Measurements from ENCODE around the gene FAM3A. TPM values are rescaled to one million over a fixed set of nuclear protein-coding genes. Genes with fewer than 3 reads are reported as not detected.

FAM3A gene
- total RNA-seq, 2 donors from 2014 or later: 23.6 to 24.3 TPM

DNA sequence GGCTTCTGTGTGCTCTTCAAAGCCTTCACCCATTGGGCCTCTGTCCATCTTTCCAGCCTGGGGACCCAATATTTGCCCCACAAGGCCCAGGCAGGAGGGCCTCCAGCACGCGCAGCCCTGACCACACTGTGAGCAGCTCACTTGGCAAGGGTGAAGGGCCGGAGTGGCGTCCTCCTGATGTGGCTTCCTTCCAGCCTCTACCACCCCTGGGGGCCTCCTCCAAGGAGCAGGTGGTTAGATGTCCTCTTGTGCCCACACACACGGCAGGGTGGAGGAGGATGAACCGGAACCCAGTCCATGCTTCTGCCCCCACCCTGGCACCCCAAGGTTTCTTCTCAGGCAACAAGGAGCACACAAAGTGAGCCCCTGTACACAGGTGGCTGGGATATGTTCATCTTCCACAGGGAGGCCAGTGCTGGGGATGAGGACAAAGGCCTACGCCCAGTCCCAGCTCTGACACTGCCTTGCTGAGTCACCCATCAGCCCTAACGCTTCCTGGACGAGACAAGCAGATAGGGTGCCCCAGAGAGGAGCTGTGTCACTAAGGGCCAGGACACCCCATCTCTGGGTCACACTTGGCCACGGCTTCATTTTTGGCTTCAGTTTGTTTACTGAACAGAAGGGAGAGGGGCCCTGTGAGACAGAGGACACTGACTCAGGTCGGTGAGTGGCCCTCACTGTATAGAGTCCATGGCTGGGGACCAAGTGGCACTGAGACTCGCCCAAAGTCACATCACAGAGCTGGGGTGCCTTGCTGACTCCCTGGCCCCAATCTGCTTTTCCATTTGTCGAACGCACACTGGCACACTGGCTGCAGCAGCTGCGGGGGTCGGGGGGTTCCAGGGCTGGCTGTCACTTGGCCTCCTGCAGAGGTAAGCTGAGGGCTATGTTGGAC is 31.5 kb downstream of the FAM3A start:
- Histone ChIP-seq H3K27me3 (ENCODE audit: control insufficient read depth, insufficient read depth, low read length, poor library complexity, severe bottlenecking) (no peaks in the 10 kb centered on the region), H3K36me3 (ENCODE audit: control insufficient read depth, insufficient read depth, low read length) (peaks cover 4% of the 10 kb centered on the region), H3K9me3 (ENCODE audit: control insufficient read depth, low read length) (no peaks in the 10 kb centered on the region), H3K4me3 (ENCODE audit: low read length) (no peak overlapping the region), H3K9ac (ENCODE audit: extremely low read depth, low read length, poor library complexity, severe bottlenecking) (no peak overlapping the region), H3K4me1 (ENCODE audit: control insufficient read depth, insufficient read depth, low read length) (no peaks in the 10 kb centered on the region), H3K27ac (ENCODE audit: low read depth, low read length) (no peak overlapping the region)
- no peak overlapping the region for H3K27ac Mint-ChIP-seq
- no peak overlapping the region for H3K4me3 Mint-ChIP-seq
- WGBS, 2 experiments (ENCODE audit: insufficient coverage in 1 of 2, insufficient read length in 1 of 2): 92 to 95% methylated on average over 4 to 16 of the region's 16 CpGs
- peaks cover 75% of the 10 kb centered on the region for H3K9me3 Mint-ChIP-seq
- TF ChIP-seq CTCF (conservative IDR thresholded peaks at IDR 0.05): no peak
- H3K27me3 Mint-ChIP-seq (ENCODE audit: insufficient read depth): no peaks in the 10 kb centered on the region
- DNase-seq: no peak
- H3K36me3 Mint-ChIP-seq (ENCODE audit: low read depth): peaks cover 6% of the 10 kb centered on the region
- no peaks in the 10 kb centered on the region for H3K4me1 Mint-ChIP-seq

DNA sequence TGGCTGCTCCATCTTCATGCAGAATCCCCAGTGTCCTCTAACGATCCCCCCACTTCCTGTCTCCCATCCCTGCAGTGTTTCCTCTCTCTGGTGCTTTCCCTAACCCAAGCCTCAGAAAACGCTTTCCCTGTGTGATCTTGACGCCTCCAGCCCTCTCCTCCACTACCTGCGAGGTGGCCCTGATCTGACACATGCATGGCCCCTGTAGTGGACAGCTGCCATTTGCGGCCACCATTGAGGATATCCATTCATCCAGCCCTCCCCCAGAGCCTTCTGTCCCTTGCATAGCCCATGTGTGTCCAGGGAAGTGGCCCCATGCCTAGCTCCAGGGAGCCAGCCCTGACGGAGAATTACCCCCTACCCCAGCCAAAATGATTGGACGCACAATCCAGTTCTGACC is 32.7 kb downstream of the FAM3A start:
- no peaks in the 10 kb centered on the region for H3K27me3 Mint-ChIP-seq (ENCODE audit: insufficient read depth)
- no peak overlapping the region for H3K9ac ChIP-seq (ENCODE audit: extremely low read depth, low read length, poor library complexity, severe bottlenecking)
- H3K9me3 Mint-ChIP-seq: peaks cover 69% of the 10 kb centered on the region
- peaks cover 4% of the 10 kb centered on the region for H3K36me3 ChIP-seq (ENCODE audit: control insufficient read depth, insufficient read depth, low read length)
- H3K27ac Mint-ChIP-seq: no peak overlapping the region
- no peaks in the 10 kb centered on the region for H3K9me3 ChIP-seq (ENCODE audit: control insufficient read depth, low read length)
- no peak overlapping the region for H3K27ac ChIP-seq (ENCODE audit: low read depth, low read length)
- no peaks in the 10 kb centered on the region for H3K4me1 Mint-ChIP-seq
- H3K4me1 ChIP-seq (ENCODE audit: control insufficient read depth, insufficient read depth, low read length): no peaks in the 10 kb centered on the region
- H3K27me3 ChIP-seq (ENCODE audit: control insufficient read depth, insufficient read depth, low read length, poor library complexity, severe bottlenecking): no peaks in the 10 kb centered on the region
- no peak overlapping the region for H3K4me3 Mint-ChIP-seq
- no peak for TF ChIP-seq CTCF (conservative IDR thresholded peaks at IDR 0.05)
- no peak overlapping the region for H3K4me3 ChIP-seq (ENCODE audit: low read length)
- WGBS, 2 experiments (ENCODE audit: insufficient coverage in 1 of 2, insufficient read length in 1 of 2): 88 to 96% methylated on average over 3 to 7 of the region's 7 CpGs
- peaks cover 6% of the 10 kb centered on the region for H3K36me3 Mint-ChIP-seq (ENCODE audit: low read depth)
- DNase-seq: no peak

GRCh38 chrX:154482786-154483185 is 33.2 kb downstream of the FAM3A start:
- no peaks in the 10 kb centered on the region for H3K27me3 Mint-ChIP-seq (ENCODE audit: insufficient read depth)
- H3K9ac ChIP-seq (ENCODE audit: extremely low read depth, low read length, poor library complexity, severe bottlenecking): no peak overlapping the region
- H3K36me3 Mint-ChIP-seq (ENCODE audit: low read depth): peaks cover 2% of the 10 kb centered on the region
- no peak overlapping the region for H3K27ac Mint-ChIP-seq
- no peaks in the 10 kb centered on the region for H3K4me1 Mint-ChIP-seq
- no peak for TF ChIP-seq CTCF (conservative IDR thresholded peaks at IDR 0.05)
- peaks cover 4% of the 10 kb centered on the region for H3K36me3 ChIP-seq (ENCODE audit: control insufficient read depth, insufficient read depth, low read length)
- H3K27ac ChIP-seq (ENCODE audit: low read depth, low read length): no peak overlapping the region
- no peaks in the 10 kb centered on the region for H3K4me1 ChIP-seq (ENCODE audit: control insufficient read depth, insufficient read depth, low read length)
- WGBS, 2 experiments (ENCODE audit: insufficient coverage in 1 of 2, insufficient read length in 1 of 2): 94% methylated on average over 7 of the region's 7 CpGs; no CpG with 5 or more reads in 1 of the 2 experiments
- no peaks in the 10 kb centered on the region for H3K9me3 ChIP-seq (ENCODE audit: control insufficient read depth, low read length)
- no peak for DNase-seq
- no peak overlapping the region for H3K4me3 ChIP-seq (ENCODE audit: low read length)
- H3K27me3 ChIP-seq (ENCODE audit: control insufficient read depth, insufficient read depth, low read length, poor library complexity, severe bottlenecking): no peaks in the 10 kb centered on the region
- H3K9me3 Mint-ChIP-seq: peaks cover 69% of the 10 kb centered on the region
- no peak overlapping the region for H3K4me3 Mint-ChIP-seq
